Measurements from ENCODE around the gene IPO11.

DNA sequence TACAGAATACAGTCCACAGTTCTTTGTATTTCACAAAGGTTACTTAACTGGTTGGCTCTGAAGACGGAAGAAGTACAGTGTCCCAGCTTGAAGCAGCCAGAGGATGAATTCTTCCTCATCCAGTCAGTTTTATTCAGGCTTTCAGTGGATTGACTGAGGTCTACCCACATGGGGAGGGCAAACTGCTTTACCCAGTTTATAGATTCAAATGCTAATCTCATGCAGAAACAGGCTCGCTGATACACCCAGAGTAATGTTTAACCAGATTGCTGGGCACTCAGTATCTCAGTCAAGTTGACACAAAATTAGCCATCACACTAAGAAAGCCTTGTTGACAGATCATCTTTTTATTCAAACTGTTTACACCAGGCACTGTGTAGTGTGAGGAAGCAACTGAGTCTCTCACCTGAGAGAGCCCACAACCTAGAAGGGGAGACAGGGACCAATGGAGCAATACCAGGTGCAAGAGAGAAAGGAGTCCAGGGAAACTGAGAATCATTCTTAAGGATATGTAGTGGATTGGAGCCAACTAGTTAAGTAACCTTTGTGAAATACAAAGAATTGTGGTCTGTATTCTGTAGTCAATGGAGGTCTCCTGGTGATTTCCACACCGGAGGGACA is 181.9 kb downstream of the IPO11 start:
- TF ChIP-seq TCF4 (CRISPR knock-in tag; IDR thresholded peaks at IDR 0.05; ENCODE audit: borderline replicate concordance) (no peak), ZFP30 (CRISPR knock-in tag; IDR thresholded peaks at IDR 0.05) (no peak), PPARA (CRISPR knock-in tag; IDR thresholded peaks at IDR 0.05; ENCODE audit: borderline replicate concordance) (no peak), GLIS3 (CRISPR knock-in tag; IDR thresholded peaks at IDR 0.05) (no peak), ZNF70 (CRISPR knock-in tag; IDR thresholded peaks at IDR 0.05) (no peak), ESRRG (CRISPR knock-in tag; IDR thresholded peaks at IDR 0.05) (no peak), ZNF8 (CRISPR knock-in tag; IDR thresholded peaks at IDR 0.05) (no peak), ZNF565 (CRISPR knock-in tag; conservative IDR thresholded peaks at IDR 0.05; ENCODE audit: low read depth) (no peak), BACH2 (CRISPR knock-in tag; IDR thresholded peaks at IDR 0.05; ENCODE audit: borderline replicate concordance) (no peak), ZFP3 (CRISPR knock-in tag; IDR thresholded peaks at IDR 0.05) (no peak)
- TF ChIP-seq, protein P1, sequence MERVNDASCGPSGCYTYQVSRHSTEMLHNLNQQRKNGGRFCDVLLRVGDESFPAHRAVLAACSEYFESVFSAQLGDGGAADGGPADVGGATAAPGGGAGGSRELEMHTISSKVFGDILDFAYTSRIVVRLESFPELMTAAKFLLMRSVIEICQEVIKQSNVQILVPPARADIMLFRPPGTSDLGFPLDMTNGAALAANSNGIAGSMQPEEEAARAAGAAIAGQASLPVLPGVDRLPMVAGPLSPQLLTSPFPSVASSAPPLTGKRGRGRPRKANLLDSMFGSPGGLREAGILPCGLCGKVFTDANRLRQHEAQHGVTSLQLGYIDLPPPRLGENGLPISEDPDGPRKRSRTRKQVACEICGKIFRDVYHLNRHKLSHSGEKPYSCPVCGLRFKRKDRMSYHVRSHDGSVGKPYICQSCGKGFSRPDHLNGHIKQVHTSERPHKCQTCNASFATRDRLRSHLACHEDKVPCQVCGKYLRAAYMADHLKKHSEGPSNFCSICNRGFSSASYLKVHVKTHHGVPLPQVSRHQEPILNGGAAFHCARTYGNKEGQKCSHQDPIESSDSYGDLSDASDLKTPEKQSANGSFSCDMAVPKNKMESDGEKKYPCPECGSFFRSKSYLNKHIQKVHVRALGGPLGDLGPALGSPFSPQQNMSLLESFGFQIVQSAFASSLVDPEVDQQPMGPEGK (CRISPR knock-in tag; IDR thresholded peaks at IDR 0.05; ENCODE audit: borderline replicate concordance), result no peak
